HG03457 (cell line): ENCODE data around the gene PIEZO2.
"Not testable (repeated sequence)": the region's sequence is repeated elsewhere in the genome, so short reads cannot be mapped to it uniquely, and the experiment has no call there.

Experiments used
- ATAC-seq: cut with Tn5 transposase; IDR thresholded peaks from one replicate; pipeline ENCODE4 v1.9.1; 2021; ENCODE audit warnings: moderate number of reproducible peaks; ENCODE audit not compliant: unreplicated experiment

Gene PIEZO2

GRCh38 chr18:10690366-10690765, 459.0 kb downstream of the PIEZO2 start:
- no peak for ATAC-seq

DNA sequence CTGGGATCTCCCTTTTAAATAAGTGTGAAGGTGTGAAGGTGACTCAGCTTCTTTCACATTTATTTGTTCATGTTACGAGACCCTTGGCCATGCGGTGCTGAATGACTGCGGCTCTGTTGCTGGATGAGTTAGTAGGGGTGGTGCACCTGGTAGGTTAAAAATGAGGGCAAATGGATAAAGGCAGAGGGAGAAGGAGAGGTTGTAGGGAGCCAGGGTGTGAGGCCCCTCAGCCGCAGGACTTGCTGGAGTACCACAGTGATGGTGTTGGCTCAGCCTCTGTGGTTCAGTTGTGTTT, 459.4 kb downstream of the PIEZO2 start:
- no peak for ATAC-seq

DNA sequence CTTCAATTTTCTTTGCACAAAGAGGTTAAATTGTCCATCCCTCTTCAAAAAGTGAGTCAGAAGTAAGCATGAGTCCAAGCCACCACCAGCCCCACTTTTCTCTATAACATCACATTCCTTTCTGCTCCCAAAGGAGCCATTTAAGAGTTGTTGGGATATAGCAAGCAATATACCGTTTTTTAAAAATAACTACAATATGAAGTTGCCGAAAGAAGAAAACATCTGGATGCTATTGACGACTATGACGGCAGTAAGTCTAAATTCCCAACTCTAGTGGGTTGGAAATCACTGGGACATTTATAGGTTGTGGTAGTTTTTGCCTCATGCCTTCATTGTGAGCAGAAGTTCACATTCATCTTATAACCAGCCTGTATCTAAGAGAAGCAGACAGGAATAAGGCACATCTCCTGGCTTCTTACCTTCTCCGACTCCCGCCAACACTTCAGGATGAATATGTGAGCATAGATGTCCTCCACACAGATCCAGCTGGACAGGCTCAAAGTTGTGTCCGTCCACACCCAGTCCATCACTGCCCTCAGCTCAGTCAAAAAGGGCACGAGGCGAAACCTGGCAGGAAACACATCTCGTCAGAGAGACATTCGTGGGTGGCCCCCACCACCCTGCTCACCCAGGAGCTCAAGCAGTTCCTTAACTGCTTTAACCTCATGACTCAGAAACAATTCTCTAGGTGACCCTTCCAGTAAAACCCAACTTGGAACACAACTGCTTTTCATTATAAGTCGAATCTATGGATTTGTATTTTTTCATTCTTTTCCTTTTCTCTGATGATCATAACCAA, 459.9 kb downstream of the PIEZO2 start:
- ATAC-seq = no peak

DNA sequence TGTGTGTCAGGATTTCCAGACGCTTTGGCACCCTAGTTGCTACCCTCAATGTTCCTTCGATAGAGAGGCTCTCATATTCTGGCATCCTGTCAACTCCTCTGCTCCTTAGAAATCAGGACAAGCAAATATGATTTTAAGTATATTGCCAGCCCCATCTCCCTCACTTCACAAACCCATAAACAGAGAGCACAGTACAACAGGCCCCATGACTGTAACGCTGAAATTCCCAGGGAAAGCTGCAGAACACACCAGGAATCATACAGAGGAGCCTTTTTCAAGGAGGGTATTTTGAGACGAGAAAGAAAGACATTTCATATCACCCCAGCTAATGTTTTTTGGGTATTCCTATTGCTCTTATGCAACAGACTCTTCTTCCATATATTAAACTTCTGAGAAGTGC, 460.6 kb downstream of the PIEZO2 start:
- no peak for ATAC-seq

DNA sequence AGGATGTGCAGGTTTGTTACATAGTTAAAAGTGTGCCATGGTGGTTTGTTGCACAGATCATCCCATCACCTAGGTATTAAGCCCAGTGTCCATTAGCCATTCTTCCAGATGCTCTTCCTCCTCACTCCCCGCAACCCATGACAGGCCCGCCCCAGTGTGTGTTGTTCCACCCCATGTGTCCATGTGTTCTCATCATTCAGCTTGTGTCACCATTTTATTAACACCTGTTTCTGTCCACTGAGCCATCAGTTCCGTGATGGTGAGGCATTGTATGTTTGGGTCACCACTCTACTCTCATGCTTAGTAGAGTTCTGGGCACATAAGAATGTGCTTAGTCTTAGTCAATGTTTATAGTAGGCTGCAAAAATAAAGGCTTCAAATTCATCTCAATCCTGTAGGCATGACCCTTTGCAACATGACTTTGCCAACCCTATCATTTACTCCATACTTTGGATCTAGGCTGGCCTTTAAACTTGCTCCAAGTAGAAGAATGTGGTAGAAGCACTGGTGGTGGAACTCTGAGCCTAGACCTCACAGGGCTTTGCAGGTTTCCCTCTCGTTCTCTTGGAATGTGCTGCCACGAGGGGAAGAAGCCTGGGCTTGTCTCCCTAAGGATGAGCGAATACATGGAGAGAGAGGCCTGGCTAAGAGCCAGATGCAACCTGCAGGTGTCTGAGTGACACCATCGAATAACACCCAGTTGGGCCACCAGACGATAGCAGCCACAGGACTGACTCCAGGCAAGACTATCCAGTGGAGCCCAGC, 462.0 kb downstream of the PIEZO2 start:
- ATAC-seq = no peak

DNA sequence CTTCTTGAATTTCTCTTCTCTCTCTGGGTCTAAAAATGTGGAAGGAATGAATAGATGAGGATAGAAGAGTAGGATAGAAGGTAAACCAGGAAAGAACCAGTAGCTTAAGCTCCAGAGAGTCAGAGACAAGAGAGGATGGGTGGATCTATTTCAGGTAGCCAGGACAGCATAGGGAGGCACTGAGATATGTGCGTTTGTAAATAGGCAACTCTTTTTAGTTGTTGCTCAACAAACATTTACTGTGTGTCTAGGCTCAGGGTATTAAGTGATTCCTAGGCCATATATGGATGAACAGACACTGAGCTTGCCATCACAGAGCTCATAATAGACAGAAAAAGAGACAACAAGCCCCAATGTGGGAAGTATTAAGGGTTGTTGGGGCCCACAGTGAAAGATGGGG, 463.1 kb downstream of the PIEZO2 start:
- no peak for ATAC-seq

DNA sequence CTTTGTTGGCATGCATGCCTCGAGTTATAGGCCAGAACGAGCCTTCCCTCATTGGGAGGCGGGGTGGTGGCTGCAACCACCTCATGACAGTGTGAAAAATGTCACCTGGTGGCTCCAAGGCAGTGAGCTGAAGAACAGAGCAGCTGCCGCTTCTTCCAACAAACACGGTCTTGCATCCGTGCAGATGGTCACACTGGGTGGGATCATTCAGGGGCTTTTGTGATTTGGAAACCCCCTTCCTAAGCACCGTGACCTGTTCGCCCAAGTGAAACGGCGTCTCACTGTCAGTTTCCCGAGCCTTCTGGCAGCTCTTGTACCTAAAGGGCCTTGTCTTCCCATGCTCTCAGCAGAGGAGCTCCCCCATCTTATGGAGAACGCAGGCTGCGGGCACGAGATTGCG, 463.9 kb downstream of the PIEZO2 start:
- no peak for ATAC-seq

DNA sequence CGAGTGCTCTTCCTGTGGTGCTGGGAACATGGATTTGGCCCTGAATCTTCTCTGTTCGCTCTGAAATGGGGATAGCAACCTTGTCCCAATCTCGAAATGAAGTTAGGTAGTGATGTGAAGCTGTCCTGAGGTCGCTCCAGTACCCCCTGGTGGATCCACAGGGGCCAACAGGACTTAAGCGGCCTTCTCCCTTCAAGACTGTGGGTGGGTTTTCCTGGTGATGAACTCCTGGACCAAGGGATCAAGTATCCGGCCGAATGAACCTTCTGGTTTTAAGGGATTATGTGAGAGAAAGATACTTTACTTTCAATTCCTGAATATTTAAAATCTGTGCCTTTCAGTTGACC, 467.0 kb downstream of the PIEZO2 start:
- no peak for ATAC-seq

- ATAC-seq = no peak
Measured at GRCh38 chr18:10681581-10682367, 467.6 kb downstream of the PIEZO2 start.

GRCh38 chr18:10680271-10680596, 469.1 kb downstream of the PIEZO2 start:
- no peak for ATAC-seq

- ATAC-seq = no peak
Measured at GRCh38 chr18:10679557-10680270, 469.7 kb downstream of the PIEZO2 start.

DNA sequence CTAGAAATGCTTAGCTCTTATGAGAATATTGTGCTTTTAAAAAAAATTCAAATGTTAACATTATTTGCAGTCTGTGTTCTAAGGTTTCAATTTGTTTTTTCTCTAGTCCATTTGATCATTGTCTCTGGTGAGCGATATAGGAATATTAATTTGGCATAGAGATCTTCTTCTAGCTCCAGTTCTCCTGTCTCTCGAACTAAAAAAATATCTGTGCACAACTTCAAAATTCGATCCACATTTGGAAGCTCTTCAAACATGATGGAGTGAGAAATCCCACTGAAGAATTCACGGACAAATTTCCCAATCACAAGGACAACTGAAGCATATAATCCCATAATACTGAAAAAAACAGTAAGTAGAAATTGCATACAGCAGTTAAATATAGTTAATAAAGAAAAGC, 477.9 kb downstream of the PIEZO2 start:
- no peak for ATAC-seq

- no peak for ATAC-seq
Measured at GRCh38 chr18:10670856-10671255, 478.5 kb downstream of the PIEZO2 start.

DNA sequence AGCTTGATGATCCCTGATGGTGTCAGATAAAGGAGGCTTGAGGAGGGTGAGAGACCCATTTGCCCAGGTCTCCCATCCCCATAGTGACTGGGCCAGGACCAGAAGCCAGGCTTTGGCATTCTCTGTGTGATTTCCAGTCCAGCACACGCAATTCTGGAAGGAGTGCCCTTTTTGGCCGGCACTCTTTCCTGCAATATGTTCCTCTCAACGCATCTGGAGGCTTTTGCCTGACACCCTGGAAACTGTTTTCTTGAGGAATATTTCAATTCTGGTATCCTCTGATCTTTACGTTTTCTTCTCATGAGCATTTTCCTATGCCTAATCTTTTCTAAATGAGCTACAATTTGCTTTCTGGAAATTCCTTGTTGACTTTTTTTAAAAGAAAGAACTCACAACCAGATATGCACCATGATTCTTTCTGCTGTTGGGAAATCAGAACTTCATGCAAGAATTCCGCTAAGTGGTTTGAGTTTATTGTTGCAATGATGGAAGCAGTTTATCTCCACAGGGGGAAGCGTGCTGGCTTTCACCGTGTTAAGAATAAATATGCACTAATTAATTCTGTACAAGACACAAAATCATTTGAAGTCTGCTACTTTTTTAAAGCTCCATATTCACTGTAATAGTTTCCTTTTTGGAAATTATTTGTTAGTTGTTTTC, 479.8 kb downstream of the PIEZO2 start:
- no peak for ATAC-seq

DNA sequence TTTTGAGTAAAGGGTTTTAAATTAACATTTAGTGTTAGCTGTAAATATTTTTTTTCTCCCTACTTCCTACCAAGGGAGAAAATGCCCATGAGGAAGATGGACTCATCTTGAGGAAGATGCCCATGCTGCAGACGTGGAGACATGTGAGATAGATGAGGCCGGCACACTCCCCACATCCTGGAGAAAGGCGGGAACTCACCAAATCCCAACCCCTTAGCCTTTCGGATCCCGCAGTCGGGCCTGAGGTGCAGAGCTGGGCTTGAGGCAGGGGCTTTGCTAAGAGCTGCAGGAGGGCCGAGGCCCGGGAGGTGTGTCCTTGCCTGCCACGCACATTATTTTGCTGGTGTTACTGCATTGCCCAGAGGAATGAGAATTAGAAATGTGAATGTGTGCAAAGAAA, 485.6 kb downstream of the PIEZO2 start:
- no peak for ATAC-seq

DNA sequence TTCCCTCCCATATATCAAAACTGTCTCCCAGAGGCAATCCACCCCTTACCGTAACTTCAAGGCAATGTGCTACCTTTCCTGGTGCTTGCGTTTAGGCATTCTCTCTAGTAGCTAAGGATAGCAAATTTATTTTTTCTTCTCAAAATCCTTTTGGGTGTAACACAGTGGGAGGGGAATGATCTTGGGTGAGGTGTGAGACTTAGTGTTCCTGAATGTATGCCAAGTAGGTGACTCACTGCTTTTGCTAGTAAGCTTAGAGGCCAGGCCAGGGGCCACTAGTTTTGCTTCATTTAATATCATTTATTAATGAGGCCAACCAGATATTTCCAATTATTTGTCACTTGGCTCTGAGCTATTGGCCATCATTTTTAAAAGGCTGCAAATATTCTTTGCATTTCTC, 488.1 kb downstream of the PIEZO2 start:
- ATAC-seq = no peak

DNA sequence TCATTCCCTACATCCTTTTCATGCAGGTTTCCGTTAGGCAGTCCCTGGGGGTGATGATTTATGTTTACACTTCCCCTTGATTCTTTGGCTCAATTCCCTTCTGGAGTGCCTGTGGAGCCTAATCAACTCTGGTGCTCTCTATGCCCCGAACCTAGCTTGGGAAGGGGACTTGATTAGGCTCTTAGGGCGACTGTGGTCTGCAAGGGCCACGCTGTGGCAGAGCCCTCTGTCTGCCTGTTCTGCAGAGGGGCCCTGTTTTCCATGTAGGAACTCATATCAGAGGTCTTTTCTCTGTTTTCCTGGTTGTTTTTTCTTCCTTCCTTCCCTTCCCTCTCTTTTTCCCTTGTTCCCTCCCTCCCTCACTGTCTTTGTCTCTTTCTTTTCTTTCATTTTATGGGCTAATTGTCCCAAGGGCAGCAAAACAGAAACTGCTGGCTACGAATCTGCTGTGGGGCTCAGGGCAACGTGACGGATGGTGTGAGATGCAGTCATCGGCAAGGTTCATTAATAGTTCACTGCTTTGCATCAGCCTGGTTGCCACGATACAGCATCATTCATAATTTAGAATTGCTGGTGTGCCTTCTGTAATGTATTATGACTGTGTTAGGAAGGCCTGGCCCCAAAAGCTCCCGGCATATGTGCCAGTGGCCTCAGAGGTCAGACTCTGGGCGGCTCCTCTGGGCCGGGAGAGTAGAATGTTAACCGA, 489.0 kb downstream of the PIEZO2 start:
- no peak for ATAC-seq

DNA sequence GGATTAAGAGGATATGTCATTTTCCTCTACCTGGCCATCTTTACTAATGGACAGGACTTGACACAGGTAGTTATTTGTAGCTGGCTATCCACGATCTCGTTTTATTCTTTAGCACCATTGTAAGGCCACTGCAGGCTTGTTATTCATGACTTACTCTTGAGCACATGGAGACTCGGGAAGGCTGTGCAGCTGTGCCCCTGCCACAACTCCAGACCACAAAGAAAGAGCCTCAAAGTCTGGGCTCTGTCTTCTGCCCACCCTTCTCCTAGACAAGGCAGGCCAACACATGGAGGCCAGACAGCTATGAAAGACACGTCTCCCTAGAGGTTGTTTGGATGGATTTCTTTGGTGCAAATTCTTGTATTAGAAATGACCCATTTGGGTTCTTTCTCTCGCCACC, 489.8 kb downstream of the PIEZO2 start:
- ATAC-seq = no peak

DNA sequence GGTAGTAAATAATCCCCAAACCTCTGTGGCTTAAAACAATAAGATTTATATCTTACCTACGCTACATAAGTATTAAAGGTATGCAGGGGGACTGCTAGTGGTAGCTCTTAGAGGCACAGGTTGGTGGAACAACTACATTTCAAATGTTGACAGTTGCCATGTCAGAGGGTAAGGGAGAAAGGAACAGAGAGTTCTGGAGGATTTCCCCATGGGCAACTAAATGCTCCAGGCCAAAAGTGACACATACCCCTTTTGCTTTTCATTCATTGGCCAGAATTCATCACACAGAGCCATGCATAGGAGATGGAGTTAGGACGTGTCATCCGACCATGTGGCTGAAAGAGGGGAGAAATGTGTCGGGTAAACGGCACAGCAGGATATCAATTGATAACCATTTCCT, 490.4 kb downstream of the PIEZO2 start:
- ATAC-seq = no peak

DNA sequence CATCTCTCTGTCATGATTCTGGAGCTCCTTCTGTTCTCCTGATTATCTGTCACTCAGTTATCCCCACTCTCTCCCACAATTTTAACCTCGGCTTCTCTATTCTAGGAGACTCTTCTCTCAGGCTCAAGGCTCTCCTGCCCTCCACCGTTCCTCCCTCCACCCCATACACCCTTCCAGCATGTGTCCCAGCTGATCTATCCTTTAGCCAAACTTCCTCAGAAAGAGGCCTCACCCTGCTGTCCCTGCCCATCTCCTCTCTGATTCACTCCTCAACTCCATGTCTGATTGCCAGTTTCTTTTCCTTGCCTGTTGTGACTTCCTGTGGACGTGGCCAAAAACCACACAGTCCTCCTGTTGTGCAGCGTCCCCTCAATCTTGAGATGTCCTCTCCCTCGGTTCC, 505.4 kb downstream of the PIEZO2 start:
- not testable (repeated sequence) for ATAC-seq
